NCI-H1417 treated with DMSO at 0.1 percent for 48 hours (cell line): ENCODE data around the gene VPS35L.

Experiments used
- DNase-seq: peaks from one replicate; lab custom pipeline; 2025; lab: John Stamatoyannopoulos, UW

VPS35L gene

GRCh38 chr16:19589771-19590302 is 34.3 kb downstream of the VPS35L start:
- no peak for DNase-seq

DNA sequence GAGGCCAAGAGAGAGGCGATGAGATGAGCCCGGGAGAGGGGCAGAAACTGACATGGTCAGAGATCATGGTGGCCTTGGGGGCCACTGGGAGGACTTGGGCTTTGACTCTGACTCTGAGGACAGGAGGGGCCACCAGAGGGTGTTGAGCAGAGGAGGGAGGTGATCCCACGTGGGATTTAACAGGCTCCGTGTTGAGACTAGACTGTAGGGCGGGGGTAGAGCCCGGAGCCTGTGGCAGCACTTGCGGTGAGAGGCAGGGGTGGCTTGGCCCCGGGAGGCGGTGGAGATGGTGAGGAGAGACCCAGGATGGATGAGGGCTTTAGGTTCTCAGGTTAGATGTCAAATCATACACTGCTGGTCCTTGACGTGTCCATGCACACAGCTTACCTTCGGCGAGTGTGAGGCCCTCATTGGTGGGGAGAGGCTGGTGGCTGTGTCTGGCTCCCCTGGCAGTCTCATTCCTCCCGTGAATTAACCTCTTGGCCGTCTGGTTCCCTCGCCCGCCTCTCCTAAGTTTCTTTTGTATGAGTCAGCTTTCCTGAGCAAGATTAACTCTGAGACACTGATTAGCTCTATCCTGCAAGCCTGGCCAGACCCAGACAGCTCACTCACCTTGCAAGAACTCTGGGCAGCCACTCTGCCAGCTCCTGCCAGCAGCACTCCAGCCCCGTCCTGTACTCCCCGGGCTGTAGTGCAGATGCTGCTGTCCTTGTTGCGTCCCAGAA is 39.7 kb downstream of the VPS35L start:
- DNase-seq = no peak

GRCh38 chr16:19598805-19599510 is 43.5 kb downstream of the VPS35L start:
- no peak for DNase-seq

- DNase-seq = no peak
Measured at GRCh38 chr16:19599968-19600716, 44.6 kb downstream of the VPS35L start.

- no peak for DNase-seq
Measured at GRCh38 chr16:19601083-19601976, 45.8 kb downstream of the VPS35L start.

DNA sequence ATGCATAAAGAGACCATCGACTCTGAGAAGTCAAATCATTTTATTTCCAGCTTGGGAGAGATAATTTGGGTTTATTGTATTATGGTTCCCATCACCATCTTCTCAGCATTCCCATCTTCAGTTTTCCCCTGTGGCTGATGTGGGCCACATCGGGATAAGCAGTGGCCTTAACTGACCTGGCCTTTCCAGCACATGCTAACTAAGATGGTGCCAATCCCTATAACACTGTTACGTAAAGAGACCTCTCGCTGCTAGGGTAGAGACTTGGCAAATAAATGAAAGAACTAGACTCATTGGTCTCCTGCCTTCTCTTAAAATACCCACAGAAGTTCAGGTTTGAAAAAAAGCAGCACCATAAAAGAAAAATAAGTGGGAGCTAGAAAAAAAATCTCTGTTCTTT is 49.4 kb downstream of the VPS35L start:
- DNase-seq = no peak

DNA sequence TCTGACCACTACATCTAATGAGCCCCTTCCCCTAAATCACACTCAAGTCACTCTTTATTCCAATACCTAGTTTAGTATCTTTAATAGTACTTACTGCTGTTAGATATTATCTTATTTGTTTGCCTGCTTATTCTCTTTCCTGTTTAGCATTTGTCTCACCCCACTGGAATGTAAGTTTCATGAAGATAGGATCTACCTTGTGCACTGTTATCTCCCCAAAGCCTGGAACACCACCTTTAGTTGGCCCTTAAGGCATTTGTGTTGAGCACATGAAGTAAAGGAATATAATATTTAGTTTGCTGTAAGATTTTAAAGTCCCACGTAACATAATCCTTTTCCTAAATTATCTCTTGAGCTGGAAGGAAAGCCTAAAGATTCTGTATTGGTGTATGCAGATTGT is 50.2 kb downstream of the VPS35L start:
- DNase-seq = no peak

DNA sequence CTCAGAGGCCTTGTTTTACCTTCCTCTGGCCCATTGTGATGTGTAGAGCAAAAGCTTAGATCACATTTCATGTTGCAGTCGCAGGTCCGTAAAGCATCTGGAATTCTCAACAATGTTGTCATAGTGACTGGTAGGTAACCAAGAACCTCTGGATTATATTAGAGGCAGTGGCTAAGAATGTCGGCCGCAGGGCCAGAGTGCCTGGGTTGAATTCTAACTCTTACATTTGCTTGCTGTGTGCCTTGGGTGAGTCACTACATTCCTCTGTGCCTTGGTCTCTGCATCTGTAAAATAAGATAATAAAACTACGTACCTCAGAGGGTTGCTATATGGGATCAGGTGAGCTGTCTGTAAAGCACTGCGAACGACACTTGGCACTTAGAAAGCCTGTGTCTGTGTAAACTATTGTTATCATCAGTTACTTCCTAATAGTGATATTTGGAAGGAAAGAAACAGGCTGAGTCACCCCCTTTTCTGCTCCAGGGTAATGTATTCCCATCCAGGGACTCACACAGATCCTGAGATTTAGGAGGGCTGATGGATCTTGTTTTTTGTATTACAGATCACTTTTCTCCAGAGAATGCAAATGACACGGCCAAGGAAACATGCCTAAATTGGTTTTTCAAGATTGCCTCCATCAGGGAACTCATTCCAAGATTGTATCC is 52.2 kb downstream of the VPS35L start:
- DNase-seq = no peak

DNA sequence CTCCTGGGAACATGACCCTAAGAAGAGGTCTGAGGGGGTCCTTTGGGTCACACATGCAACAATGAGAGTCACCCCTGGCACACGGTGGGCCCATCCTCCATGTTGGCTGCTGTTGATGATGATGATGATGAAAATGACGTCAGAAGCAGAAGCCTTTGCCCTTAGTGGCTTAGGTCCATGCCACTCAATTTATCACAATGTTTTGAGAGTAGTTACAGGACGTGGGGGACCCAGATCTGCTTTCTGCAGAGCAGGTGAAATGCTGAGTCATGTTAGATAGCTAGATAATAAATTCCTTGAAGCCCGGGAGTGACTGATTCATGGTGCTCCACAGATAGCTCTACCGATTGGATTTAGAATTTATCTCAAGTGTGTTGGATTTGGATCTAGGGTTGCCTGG is 53.9 kb downstream of the VPS35L start:
- no peak for DNase-seq

DNA sequence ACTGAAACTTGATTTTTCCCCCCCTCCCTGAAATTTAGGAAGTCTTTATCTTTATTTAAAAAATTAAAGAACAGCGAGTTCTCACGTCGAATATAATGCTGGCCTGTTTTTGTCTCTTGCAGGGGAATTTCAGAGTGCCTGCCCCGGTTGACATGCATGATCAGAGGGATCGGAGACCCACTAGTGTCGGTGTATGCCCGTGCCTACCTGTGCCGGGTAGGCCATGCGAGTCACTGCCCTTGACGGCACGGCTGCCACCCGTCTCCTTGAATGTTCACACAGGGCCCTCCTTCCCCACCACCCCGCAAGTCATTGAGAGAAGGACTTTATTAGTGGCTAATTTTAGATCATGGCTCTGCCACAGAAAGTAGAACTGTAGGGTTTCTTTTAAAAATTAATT is 54.7 kb downstream of the VPS35L start:
- DNase-seq = no peak

- no peak for DNase-seq
Measured at GRCh38 chr16:19613834-19614233, 58.3 kb downstream of the VPS35L start.

GRCh38 chr16:19616241-19616640 is 60.7 kb downstream of the VPS35L start:
- DNase-seq = no peak

DNA sequence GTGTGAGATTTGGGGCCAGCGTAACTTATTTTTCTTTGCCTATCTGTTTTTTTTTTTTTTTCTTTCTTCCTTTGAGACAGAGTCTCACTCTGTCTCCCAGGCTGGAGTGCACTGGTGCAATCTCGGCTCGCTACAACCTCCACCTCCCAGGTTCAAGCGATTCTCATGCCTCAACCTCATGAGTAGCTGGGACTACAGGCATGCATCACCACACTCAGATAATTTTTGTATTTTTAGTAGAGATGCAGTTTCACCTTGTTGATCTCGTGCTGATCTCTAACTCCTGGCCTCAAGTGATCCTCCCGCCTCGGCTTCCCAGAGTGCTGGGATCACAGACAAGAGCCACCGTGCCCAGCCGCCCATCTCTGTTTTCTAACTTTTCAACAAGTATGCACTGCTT is 63.4 kb downstream of the VPS35L start:
- no peak for DNase-seq

DNA sequence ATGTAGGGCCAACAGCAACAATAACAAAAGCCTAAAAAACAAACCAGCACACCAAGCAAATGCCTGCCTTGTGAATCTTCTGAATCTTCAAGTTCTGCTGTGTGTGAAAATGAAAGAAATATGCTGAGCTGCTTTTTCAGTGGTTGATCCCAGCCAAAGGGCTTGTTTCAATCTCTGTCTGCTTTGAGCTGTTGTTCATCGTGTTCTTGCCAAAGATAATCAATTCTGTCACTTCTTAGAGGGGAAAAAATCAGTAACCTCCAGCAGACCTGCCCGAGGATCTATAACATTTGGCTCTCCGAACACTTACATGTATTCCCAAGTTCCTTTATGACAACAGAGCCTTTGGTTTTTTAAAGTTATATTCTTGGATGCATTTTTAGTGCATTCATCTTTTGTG is 65.9 kb downstream of the VPS35L start:
- no peak for DNase-seq

DNA sequence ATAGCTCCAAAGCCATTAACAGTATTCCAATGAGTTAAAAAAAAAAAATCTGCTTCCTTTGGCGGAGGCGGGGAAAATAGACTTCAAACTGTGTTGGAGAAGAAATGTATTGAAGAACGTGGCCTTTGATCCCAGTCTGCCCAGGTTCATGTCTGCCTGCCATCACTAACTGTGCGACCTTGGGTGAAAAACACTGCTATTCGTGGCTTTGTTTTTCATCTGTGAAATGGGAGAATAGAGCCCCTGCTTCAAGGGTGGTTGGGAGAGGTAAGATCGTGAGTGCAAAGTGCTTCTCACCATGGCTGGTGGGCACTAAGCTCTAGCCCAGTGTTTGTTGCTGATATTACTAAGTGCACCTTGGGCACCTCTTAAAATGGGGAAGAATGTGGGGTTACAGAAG is 69.5 kb downstream of the VPS35L start:
- no peak for DNase-seq

DNA sequence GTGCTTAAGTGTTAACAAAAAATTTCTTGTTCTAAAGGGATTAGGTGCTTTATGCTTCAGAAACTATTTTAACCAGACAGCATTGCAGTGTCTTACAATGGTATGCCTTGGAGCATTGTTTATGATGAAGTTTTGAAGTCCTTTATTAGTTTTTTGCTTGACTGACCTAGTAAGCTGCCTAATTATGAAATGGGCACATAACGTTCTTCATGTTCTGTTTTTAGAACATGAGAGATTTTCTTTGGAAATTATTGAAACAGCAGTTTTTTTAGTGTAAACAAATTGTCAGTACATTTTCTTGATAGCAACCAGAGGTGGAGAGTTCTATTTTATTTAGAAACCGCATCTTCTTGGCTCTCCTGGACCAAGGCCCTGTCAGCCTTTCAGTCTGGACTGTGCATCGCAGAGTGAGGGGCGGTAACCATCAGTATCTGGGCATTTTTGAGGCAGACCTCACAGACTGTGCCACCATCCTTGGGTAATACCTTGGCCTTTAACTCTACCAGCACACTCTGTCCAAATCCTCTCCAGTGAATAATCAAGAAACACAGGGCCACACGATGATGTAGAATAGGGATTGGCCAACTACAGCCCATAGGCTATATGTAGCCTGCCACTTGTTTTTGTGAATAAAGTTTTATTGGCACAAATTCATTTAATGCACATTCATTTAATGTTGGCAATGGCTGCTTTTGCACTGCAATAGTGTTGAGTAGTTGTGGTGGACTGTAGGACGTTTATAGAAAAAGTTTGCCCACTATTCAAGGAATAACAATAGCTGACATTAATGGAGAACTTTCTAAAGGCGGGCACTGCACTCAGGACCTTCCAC is 81.1 kb downstream of the VPS35L start:
- no peak for DNase-seq

- no peak for DNase-seq
Measured at GRCh38 chr16:19639986-19640421, 84.5 kb downstream of the VPS35L start.

DNA sequence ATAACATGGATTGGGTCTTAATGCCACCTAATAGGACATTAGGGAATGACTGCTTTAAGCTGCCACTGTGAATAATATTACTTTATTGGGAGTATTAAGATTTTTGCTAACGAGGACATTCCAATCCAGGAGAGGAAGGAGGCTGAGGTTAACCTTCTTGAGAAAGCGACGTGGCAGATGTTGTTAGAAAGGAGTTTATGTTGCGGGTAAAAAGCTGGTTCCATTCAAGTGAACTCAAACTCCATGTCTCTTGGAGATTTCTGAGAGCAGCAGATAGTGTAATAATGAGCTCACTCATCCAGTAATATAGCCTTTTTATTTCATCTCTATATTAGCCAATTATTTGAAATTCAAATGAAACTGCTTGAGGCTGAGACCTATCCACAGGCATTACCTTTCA is 87.0 kb downstream of the VPS35L start:
- no peak for DNase-seq

DNA sequence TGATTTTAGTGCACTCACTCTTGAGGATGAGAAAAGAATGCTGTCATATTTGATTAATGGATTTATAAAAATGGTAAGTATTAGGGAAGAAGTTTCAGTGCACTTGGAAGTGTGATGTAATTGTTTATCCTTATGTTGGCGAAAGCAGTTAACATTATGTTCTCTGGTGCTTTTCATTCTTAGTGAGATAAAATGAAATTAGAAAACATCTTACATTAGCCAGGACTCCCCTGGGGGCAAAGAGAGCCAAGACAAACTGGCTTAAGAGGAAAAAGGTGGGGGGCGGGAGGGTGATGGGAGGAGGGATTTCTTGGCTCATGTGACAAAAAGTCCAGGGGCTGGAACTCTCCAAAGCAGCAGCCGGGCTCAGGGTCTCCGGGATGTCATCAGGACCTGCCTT is 89.4 kb downstream of the VPS35L start:
- DNase-seq = no peak

DNA sequence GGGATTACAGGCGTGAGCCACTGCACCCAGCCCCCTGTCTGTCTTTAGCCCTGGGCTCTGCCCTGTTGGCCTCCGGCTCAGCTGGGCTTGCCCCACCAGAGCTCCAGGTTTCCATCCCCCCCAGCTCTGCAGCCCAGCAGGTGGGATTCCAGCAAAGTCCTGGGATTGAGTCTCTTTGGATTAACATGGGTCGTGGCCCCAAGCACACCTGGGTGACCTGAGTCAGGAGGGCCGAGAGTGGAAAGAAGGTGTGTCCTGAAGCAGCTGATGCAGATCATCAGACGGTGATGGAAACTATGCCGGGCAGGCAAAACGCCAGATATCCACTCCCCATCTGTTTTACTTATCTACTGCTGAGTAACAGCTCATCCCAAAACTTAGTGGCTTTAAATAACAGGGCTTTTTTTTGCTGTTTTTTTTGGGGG is 90.1 kb downstream of the VPS35L start:
- DNase-seq = no peak
